GM19351 (cell line): ENCODE measurements around the gene SLC16A10.

Source experiments
- ATAC-seq: cut with Tn5 transposase; IDR thresholded peaks from one replicate; pipeline ENCODE4 v1.9.1; 2021; ENCODE audit warnings: mild to moderate bottlenecking, moderate library complexity; ENCODE audit not compliant: unreplicated experiment

SLC16A10 gene

GRCh38 chr6:111256646-111257045, 169.3 kb downstream of the SLC16A10 start:
- ATAC-seq, result no peak

- ATAC-seq, result no peak
These were observed 170.7 kb downstream of the SLC16A10 start for GRCh38 chr6:111258010-111258409.

- ATAC-seq, result no peak
These were observed 171.3 kb downstream of the SLC16A10 start for GRCh38 chr6:111258615-111259088.

DNA sequence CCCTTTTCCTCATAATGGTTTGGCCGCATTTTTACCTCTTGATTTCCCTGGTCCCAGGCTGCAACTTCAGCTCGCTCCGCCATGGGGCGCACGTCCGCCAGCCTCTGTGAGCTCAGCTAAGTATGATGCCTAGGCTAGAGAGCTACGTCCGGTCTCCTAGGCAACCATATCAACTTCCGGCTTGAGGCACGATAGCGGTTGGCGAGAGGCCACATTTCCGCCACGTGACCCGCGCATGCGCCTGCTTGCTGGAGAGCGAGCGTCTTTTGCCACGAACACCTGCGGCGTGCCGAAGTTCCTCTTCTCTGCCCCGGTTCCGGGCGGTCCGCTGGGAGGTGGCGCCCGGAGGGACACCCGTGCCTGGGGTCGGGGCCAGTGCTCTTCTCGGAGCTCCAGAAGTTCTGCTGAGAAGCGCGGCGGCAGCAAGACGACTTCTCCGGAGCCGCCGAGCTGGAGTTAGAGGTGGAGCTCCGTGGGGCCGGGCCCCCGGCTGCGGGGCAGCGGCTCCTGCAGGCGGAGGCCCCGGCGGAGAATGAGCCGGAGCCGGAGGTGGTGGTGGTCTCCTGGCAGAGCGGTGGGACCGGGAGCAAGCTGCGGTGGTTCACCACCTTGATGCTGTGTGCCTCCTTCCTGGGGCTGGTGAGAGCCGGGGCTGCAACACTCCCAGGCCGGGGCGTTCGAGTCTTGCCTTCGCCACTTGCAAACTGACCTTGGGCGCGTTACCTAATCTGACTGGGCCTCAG, 172.0 kb downstream of the SLC16A10 start:
- ATAC-seq, result peak; percentile 97

DNA sequence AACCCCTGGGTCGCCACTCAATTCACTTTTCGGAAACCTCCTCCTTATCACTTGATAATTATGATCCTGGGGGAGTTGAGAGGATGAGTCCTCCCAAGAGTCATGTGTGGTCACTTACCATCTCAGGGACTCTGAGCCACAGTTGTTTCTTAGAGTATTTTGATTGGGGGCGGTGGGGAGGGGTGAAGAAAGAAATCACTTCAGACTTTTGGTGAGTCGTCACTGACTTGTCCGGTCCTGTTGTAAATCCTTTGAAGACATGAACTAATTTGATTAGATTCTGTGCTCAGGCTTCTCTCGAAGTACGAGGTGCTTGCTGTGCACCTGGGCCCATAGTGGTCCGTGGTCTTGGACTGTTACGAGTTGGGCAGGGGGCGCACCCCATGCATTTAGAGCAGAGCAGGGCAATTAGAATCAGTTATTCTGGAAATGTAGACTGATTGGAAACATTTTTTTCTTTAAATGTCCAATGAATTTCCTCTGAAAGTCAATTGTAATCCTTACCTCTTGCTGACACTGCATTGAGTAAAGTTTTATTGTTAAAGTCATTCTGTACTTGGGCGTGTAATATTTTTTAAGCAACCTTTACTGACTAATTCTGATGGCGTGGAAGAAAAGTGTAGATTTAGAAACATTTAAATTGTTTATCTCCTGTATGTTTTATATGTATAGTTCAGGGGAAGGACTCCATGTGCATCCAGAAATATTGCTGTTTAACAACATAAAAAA, 173.4 kb downstream of the SLC16A10 start:
- ATAC-seq, result no peak

DNA sequence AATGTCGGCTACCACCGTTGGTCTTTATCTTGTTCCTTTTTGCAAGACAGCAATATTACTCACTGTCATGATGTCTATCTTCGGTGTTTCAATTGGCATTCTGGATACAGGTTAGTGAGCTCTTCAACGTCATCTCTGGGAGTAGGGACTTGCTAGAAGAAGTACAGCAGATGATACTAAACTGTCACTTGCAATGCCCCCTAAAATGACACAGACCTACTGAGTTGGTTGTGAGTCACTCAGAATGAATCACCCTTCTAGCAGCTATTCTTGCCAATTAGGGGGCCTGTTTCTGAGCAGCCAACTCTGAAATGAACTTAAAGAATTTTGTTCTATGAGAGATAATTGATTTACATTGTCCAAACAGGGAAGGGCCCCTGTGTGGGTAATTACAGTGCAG, 176.5 kb downstream of the SLC16A10 start:
- no peak for ATAC-seq

GRCh38 chr6:111265842-111266241, 178.5 kb downstream of the SLC16A10 start:
- no peak for ATAC-seq

DNA sequence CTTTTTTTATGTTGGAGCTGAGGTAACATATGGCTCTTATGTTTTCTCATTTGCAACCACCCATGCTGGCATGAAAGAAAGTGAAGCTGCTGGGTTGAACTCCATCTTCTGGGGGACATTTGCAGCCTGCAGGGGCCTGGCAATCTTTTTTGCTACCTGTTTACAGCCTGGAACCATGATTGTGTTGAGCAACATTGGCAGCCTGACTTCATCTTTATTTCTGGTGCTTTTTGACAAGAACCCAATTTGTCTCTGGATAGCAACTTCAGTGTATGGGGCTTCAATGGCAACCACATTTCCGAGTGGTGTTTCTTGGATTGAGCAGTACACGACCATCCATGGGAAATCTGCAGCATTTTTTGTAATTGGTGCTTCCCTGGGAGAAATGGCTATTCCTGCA, 179.0 kb downstream of the SLC16A10 start:
- no peak for ATAC-seq

DNA sequence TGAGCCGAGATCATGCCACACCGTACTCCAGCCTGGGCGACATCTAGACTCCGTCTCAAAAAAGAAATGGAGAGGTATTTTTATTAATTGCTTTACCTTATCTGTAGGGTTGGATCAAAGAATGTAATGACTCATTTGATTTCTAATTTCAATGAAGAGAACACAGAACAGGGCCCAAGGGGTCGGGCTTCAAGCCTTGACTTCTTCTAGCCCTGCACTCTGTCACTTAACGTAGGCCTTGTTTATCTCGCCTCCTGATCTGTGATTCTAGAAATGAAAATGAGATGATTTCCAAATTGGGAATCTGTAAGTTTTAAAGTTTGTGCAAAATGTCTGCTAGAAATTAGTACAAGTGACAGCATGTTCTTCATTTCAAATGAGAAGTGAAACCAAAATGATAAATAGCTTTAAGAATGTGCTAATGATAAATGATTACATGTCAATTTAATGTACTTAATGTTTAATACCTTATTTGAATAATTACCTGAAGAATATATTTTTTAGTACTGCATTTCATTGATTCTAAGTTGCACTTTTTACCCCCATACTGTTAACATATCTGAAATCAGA, 180.5 kb downstream of the SLC16A10 start:
- ATAC-seq, result no peak

GRCh38 chr6:111269401-111269970, 182.2 kb downstream of the SLC16A10 start:
- ATAC-seq, result no peak

DNA sequence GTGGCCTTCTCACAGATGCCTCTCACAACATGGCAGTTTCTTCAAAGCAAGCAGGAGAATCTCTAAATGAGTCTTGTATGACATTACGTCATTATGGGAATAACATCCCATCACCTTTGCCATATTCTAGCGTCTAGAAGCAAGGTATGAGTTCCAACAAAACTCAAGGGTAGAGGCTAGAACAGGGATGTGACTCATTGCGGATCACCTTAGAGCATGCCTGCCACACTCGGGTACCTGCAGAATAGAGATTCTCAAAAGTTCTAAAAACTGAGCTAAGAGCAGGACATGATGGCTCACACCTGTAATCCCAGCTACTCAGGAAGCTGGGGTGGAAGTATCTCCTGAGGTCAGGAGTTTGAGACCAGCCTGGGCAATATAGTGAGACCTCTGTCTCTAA, 182.8 kb downstream of the SLC16A10 start:
- ATAC-seq, result no peak

- no peak for ATAC-seq
These were observed 187.4 kb downstream of the SLC16A10 start for GRCh38 chr6:111274593-111275217.

DNA sequence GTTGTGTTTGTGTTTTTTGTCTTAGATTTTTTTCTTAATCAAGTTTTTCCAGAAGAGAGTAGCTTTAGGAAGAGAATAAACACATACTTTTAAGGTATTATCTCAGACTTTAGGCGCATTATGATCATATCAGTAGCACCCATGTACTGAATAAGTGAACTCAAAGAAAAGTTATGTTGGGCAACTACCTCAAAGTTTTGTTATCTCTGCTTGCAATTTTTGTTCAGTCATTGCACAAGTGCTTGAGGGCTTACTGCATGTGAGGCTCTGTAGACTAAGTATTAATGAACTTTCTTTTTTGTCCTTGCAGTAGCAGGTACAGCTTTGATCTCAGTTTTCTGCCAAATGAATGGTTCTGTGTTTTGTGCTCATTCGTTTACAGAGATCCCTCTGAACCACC, 189.0 kb downstream of the SLC16A10 start:
- ATAC-seq, result no peak

DNA sequence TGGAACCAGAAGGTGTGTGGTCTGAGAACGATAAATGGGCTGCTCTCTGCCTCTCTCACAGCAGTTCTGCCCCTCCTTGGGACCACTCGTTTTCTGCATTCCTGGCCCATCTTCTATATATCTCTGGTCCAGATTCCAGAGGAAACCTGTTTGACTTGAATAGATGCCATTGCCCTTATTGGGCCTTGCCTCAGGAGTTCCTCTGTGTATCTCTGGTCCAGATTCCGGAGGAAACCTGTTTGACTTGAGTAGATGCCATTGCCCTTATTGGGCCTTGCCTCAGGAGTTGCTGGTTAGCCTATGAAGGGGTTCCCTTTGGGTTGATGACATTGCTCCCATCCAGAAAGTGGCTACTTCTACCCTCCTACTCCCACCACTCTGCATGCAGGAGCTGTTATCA, 189.4 kb downstream of the SLC16A10 start:
- no peak for ATAC-seq

GRCh38 chr6:111277819-111278218, 190.5 kb downstream of the SLC16A10 start:
- no peak for ATAC-seq

DNA sequence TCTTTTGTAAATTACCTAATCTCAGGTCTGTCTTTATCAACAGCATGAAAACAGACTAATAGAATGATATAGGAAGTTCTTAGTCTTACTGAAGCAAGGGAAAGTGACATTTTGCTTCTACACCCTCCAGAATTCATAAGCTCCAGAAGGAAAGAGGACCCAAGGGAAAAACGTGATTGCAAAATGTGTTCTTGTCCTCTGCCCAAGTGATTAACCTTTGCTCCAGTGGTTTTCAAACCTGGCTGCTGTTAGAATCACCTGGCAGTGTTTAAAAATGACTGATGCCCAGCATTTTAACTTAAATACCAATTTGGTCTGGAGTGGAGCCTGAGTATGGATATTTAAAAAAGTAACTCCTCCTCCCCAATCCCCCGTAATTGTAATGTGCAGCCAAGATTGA, 191.4 kb downstream of the SLC16A10 start:
- ATAC-seq, result no peak

- ATAC-seq, result no peak
These were observed 193.2 kb downstream of the SLC16A10 start for GRCh38 chr6:111280445-111280955.
